Lung (tissue), 12 donors: Measurements from ENCODE around the gene ABHD10. TPM values are rescaled to one million over a fixed set of nuclear protein-coding genes. Genes with fewer than 3 reads are reported as not detected.
A peak's percentile ranks its signal among the peaks of the same experiment; 100 is the strongest.

ENCODE experiments used
- ATAC-seq: fragments of 200-7000 bp; cut with Tn5 transposase; one replicate; pipeline ENCODE4 v1.9.1; 2020; ENCODE audit warnings: moderate number of reproducible peaks; ENCODE audit not compliant: insufficient read depth, low FRiP score
- DNase-seq, 3 donors: peaks; one replicate each; pipeline ENCODE4 v3.0.0-alpha.2; 2013 to 2017
- H3K27ac ChIP-seq, 2 donors: one replicate each; pipeline ENCODE4 v1.5.1; 2013; ENCODE audit warnings: mild to moderate bottlenecking in 2 of 2, moderate library complexity in 2 of 2, control low read depth in 1 of 2, inconsistent platforms in 1 of 2, low read depth in 1 of 2, low read length in 1 of 2
- H3K27me3 ChIP-seq, 3 donors: one replicate each; pipeline ENCODE4 v1.5.1; 2013; ENCODE audit warnings: low read length in 2 of 3; ENCODE audit not compliant: control insufficient read depth in 3 of 3, insufficient read depth in 3 of 3
- H3K36me3 ChIP-seq, 4 donors: one replicate each; pipeline ENCODE4 v1.5.1; 2013; ENCODE audit warnings: low read length in 4 of 4, mild to moderate bottlenecking in 1 of 4, moderate library complexity in 1 of 4; ENCODE audit not compliant: control insufficient read depth in 4 of 4, insufficient read depth in 4 of 4
- H3K4me1 ChIP-seq, 5 donors: one replicate each; pipeline ENCODE4 v1.5.1; 2013; ENCODE audit warnings: low read length in 5 of 5, mild to moderate bottlenecking in 2 of 5, moderate library complexity in 1 of 5; ENCODE audit not compliant: control insufficient read depth in 5 of 5, insufficient read depth in 5 of 5
- H3K4me3 ChIP-seq: one replicate; pipeline ENCODE4 v1.5.1; 2013; ENCODE audit warnings: mild to moderate bottlenecking, control low read depth, moderate library complexity
- H3K9ac ChIP-seq, 2 donors: one replicate each; pipeline ENCODE4 v1.5.1; 2013; ENCODE audit warnings: low read length in 2 of 2, control low read depth in 1 of 2; ENCODE audit not compliant: insufficient read depth in 1 of 2
- H3K9me3 ChIP-seq, 4 donors: one replicate each; pipeline ENCODE4 v1.5.1; 2013; ENCODE audit warnings: low read length in 3 of 4, mild to moderate bottlenecking in 1 of 4, moderate library complexity in 1 of 4; ENCODE audit not compliant: control insufficient read depth in 4 of 4, insufficient read depth in 3 of 4
- CTCF ChIP-seq: IDR thresholded peaks from 2 replicates; pipeline ENCODE4 v1.5.1; 2012; ENCODE audit warnings: mild to moderate bottlenecking; ENCODE audit errors: control extremely low read depth, extremely low read depth
- WGBS, 2 donors: extraction: QIAGEN DNeasy Blood & Tissue Kit; methylation state at CpG; one replicate each; pipeline ENCODE4 v1.1.7; 2013; 5-methylcytosine and 5-hydroxymethylcytosine counted together
- polyA plus RNA-seq, 2 donors: library from polyadenylated mRNA; stranded (reverse); fragments of 200-250 nt; gene quantifications; one replicate each; pipeline ENCODE4 v1.2.1, GENCODE V29; 2013
- total RNA-seq, 2 donors: library from RNA; depleted of rRNA in 1 of 2; stranded (reverse); fragments of >200 nt in 1 of 2; gene quantifications; one replicate each; pipeline ENCODE4 v1.2.1, GENCODE V29; 2014 to 2021
- donor health status: control.
- donor health status: control.
- donor health status: Bipolar disorder and iron deficiency.
- donor health status: healthy.
- donor health status: DM: yes; HTN: yes; CAD: no.

ABHD10 gene
- total and polyA plus RNA-seq, 4 donors = 10.6 to 52.1 (median 23.0) TPM

GRCh38 chr3:111979434-111980038, 710 bp downstream of the ABHD10 start:
- DNase-seq = peak in 2 of 3 donors; percentile 53 to 70
- peaks cover 0 to 30% (median 5%) of the 10 kb centered on the region in 5 donors for H3K4me1 ChIP-seq
- H3K27ac ChIP-seq = peak overlapping the region; percentile 88 to 96
- no peaks in the 10 kb centered on the region for H3K9me3 ChIP-seq
- ATAC-seq = peak; percentile 10
- H3K4me3 ChIP-seq = peak overlapping the region; percentile 90
- WGBS, 2 donors = 20 to 21% methylated on average over 5 of the region's 5 CpGs
- H3K9ac ChIP-seq = peak overlapping the region; percentile 85 to 97
- H3K27me3 ChIP-seq = no peaks in the 10 kb centered on the region
- no peak for TF ChIP-seq CTCF
- H3K36me3 ChIP-seq = peaks cover 0 to 16% (median under 1%) of the 10 kb centered on the region in 4 donors

- H3K4me3 ChIP-seq = no peak overlapping the region
- peaks cover 0 to 30% (median 5%) of the 10 kb centered on the region in 5 donors for H3K4me1 ChIP-seq
- H3K27me3 ChIP-seq = no peaks in the 10 kb centered on the region
- DNase-seq (no peak), ATAC-seq (no peak)
- H3K36me3 ChIP-seq = peaks cover 0 to 13% (median 2%) of the 10 kb centered on the region in 4 donors
- no peaks in the 10 kb centered on the region for H3K9me3 ChIP-seq
- TF ChIP-seq CTCF = no peak
- 77 to 87% methylated on average over 10 of the region's 10 CpGs for WGBS, 2 donors
- H3K9ac ChIP-seq = peak overlapping the region in 1 of 2 donors; percentile 1
- no peak overlapping the region for H3K27ac ChIP-seq
Observed at GRCh38 chr3:111980716-111981456, 2.1 kb downstream of the ABHD10 start.

GRCh38 chr3:111981457-111981763, 2.6 kb downstream of the ABHD10 start:
- no peak overlapping the region for H3K27ac ChIP-seq

More at GRCh38 chr3:111981457-111981763, 2.6 kb downstream of the ABHD10 start:
- TF ChIP-seq CTCF = no peak
- no peak overlapping the region for H3K4me3 ChIP-seq
- no peaks in the 10 kb centered on the region for H3K9me3 ChIP-seq
- peaks cover 0 to 30% (median 5%) of the 10 kb centered on the region in 5 donors for H3K4me1 ChIP-seq
- WGBS, 2 donors = 64 to 82% methylated on average over 3 of the region's 3 CpGs
- ATAC-seq (no peak), DNase-seq (peak in 1 of 3 donors; percentile 34)
- H3K9ac ChIP-seq = peak overlapping the region in 1 of 2 donors; percentile 1
- H3K36me3 ChIP-seq = peaks cover 0 to 13% (median 3%) of the 10 kb centered on the region in 4 donors
- no peaks in the 10 kb centered on the region for H3K27me3 ChIP-seq
